Measurements from ENCODE around the gene SERPINH1.

SERPINH1 gene

GRCh38 chr11:75592715-75593114 lies 30.7 kb downstream of the SERPINH1 start:
- TF ChIP-seq POLR2AphosphoS5 (IDR thresholded peaks at IDR 0.05; ENCODE audit: low read depth) = no peak
- no peak for TF ChIP-seq REST (IDR thresholded peaks at IDR 0.05; ENCODE audit: insufficient replicate concordance, low read depth)
- no peak for TF ChIP-seq GABPA (IDR thresholded peaks at IDR 0.05; ENCODE audit: low read depth)
- no peak for TF ChIP-seq SPI1 (IDR thresholded peaks at IDR 0.05; ENCODE audit: borderline replicate concordance, low read depth)
- TF ChIP-seq CTCF (IDR thresholded peaks at IDR 0.05; ENCODE audit: insufficient read depth, low read length) = no peak
- Histone ChIP-seq H3K27me3 (ENCODE audit: insufficient read depth, poor library complexity, severe bottlenecking) (peaks cover 9% of the 10 kb centered on the region), H3K4me3 (replicated peaks; ENCODE audit: insufficient read depth, low read length) (no peak overlapping the region), H3K27ac (replicated peaks) (no peak overlapping the region)
- DNase-seq (ENCODE audit: low read depth in 1 of 2, low spot score in 1 of 2) = no peak

GRCh38 chr11:75593286-75593915 lies 31.3 kb downstream of the SERPINH1 start:
- TF ChIP-seq SPI1 (IDR thresholded peaks at IDR 0.05; ENCODE audit: borderline replicate concordance, low read depth) = no peak
- TF ChIP-seq REST (IDR thresholded peaks at IDR 0.05; ENCODE audit: insufficient replicate concordance, low read depth) = no peak
- no peak for TF ChIP-seq CTCF (IDR thresholded peaks at IDR 0.05; ENCODE audit: insufficient read depth, low read length)
- TF ChIP-seq POLR2AphosphoS5 (IDR thresholded peaks at IDR 0.05; ENCODE audit: low read depth) = no peak
- TF ChIP-seq GABPA (IDR thresholded peaks at IDR 0.05; ENCODE audit: low read depth) = no peak
- no peak for DNase-seq (ENCODE audit: low read depth in 1 of 2, low spot score in 1 of 2)
- H3K27ac ChIP-seq (replicated peaks) = no peak overlapping the region
- peaks cover 9% of the 10 kb centered on the region for H3K27me3 ChIP-seq (ENCODE audit: insufficient read depth, poor library complexity, severe bottlenecking)
- H3K4me3 ChIP-seq (replicated peaks; ENCODE audit: insufficient read depth, low read length) = no peak overlapping the region

GRCh38 chr11:75594211-75594610 lies 32.2 kb downstream of the SERPINH1 start:
- no peak for DNase-seq (ENCODE audit: low read depth in 1 of 2, low spot score in 1 of 2)
- Histone ChIP-seq H3K4me3 (replicated peaks; ENCODE audit: insufficient read depth, low read length) (no peak overlapping the region), H3K27ac (replicated peaks) (no peak overlapping the region), H3K27me3 (ENCODE audit: insufficient read depth, poor library complexity, severe bottlenecking) (peaks cover 9% of the 10 kb centered on the region)
- TF ChIP-seq SPI1 (IDR thresholded peaks at IDR 0.05; ENCODE audit: borderline replicate concordance, low read depth) (no peak), REST (IDR thresholded peaks at IDR 0.05; ENCODE audit: insufficient replicate concordance, low read depth) (no peak), POLR2AphosphoS5 (IDR thresholded peaks at IDR 0.05; ENCODE audit: low read depth) (no peak), GABPA (IDR thresholded peaks at IDR 0.05; ENCODE audit: low read depth) (no peak), CTCF (IDR thresholded peaks at IDR 0.05; ENCODE audit: insufficient read depth, low read length) (no peak)

All from HL-60 (cell line).